ENCODE data around the gene MPPED2.

Gene MPPED2

DNA sequence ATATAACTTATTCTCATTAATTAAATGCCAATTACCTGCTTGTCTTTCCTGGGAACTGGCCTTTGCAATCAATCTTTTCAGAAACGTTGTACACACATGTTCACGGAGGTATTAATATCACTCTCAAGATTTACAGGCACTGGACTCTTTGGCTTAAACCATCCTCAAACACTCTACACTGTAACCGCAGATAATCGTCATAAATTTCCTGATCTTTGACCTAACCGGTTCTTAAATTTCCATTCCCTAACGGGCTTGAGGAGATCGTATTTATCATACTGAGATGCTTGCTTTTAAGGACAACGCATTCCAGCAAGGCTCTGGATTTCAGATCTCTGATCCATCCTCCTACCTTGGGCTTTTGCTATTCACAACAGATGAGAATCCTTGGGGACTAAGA is 190.4 kb downstream of the MPPED2 start:
- no peaks in the 10 kb centered on the region for H3K9me3 ChIP-seq (ENCODE audit: control insufficient read depth, low read length)
- no peak overlapping the region for H3K4me3 ChIP-seq (ENCODE audit: extremely low read depth, insufficient read depth, low read length, poor library complexity, severe bottlenecking)
- 91 to 94% methylated on average over 8 of the region's 8 CpGs for WGBS, 2 experiments (ENCODE audit: insufficient coverage in 2 of 2)
- no peaks in the 10 kb centered on the region for H3K36me3 ChIP-seq (ENCODE audit: control insufficient read depth, insufficient read depth, low read length)
- no peaks in the 10 kb centered on the region for H3K4me1 ChIP-seq (ENCODE audit: control insufficient read depth, insufficient read depth, low read length, poor library complexity, severe bottlenecking)
- H3K27ac ChIP-seq (ENCODE audit: low read depth, low read length, severe bottlenecking): no peak overlapping the region

DNA sequence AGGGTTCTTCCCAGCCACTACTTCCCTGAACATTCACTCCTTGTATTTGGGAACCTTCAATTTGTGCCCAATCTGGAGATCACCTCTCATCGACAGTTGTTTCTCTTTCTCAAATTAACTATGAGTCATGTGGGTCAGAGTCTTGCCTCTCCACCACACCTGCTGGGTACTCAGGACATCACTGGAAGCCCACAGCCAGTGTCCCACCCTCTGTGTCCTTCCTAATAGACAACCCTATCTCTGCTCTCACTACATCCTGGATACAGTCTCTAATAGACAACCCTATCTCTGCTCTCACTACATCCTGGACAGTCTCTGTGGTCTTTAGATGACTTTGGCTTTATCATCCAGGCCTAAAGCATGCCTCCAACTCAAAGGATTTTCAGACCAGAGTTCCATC is 193.1 kb downstream of the MPPED2 start:
- no peaks in the 10 kb centered on the region for H3K9me3 ChIP-seq (ENCODE audit: control insufficient read depth, low read length)
- 71 to 75% methylated on average over 1 of the region's 1 CpG for WGBS, 2 experiments (ENCODE audit: insufficient coverage in 2 of 2)
- H3K27ac ChIP-seq (ENCODE audit: low read depth, low read length, severe bottlenecking): no peak overlapping the region
- H3K4me1 ChIP-seq (ENCODE audit: control insufficient read depth, insufficient read depth, low read length, poor library complexity, severe bottlenecking): no peaks in the 10 kb centered on the region
- no peaks in the 10 kb centered on the region for H3K36me3 ChIP-seq (ENCODE audit: control insufficient read depth, insufficient read depth, low read length)
- H3K4me3 ChIP-seq (ENCODE audit: extremely low read depth, insufficient read depth, low read length, poor library complexity, severe bottlenecking): no peak overlapping the region

DNA sequence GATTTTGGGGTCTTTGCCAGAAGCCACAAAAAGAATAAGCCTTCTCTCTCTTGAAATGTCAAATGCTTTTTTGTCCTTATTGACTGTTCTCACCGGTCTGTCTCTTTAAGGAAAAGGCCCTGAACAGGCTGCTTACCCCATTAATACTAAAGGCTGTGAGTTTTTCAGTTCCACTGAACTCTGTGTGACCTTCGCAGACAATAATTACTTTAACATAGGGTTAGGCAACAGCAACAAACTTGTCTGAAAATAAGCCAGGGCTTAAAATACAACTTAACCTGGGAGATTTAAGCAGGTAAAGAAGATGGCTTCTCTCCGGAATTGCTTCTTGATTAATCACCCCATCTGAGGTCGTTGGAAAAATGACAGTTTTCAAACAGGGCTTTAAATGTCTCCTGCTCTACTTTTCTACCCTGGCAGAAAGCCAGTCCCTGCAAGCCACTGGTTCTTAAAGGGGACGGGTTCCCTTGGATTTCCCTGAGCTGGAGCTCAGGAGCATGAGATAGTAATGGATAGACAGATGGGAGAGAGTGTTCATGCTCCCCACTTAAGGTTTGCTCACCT is 193.8 kb downstream of the MPPED2 start:
- Histone ChIP-seq H3K27ac (ENCODE audit: low read depth, low read length, severe bottlenecking) (no peak overlapping the region), H3K36me3 (ENCODE audit: control insufficient read depth, insufficient read depth, low read length) (no peaks in the 10 kb centered on the region), H3K4me3 (ENCODE audit: extremely low read depth, insufficient read depth, low read length, poor library complexity, severe bottlenecking) (no peak overlapping the region), H3K9me3 (ENCODE audit: control insufficient read depth, low read length) (no peaks in the 10 kb centered on the region), H3K4me1 (ENCODE audit: control insufficient read depth, insufficient read depth, low read length, poor library complexity, severe bottlenecking) (no peaks in the 10 kb centered on the region)
- WGBS, 2 experiments (ENCODE audit: insufficient coverage in 2 of 2): 68 to 77% methylated on average over 4 of the region's 5 CpGs

DNA sequence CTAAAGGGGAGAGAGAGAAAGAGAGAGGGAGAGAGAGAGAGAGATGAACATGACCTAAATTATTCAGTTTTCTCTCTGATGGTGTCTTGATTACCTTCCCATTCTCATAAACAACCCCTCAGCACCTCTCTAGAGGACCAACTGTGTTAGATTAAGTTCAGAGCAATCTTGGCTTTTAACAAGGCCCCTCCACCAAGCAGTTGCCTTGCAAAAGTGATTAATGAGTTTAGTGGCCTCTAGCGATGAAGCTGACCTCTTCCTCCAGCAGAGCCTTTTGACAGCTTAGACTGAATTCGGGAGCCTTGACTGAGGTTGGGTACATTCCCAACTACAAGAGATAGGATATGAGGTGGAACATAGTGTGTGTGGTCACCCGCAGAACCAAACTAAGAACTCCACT is 197.2 kb downstream of the MPPED2 start:
- H3K4me1 ChIP-seq (ENCODE audit: control insufficient read depth, insufficient read depth, low read length, poor library complexity, severe bottlenecking): no peaks in the 10 kb centered on the region
- H3K36me3 ChIP-seq (ENCODE audit: control insufficient read depth, insufficient read depth, low read length): no peaks in the 10 kb centered on the region
- H3K27ac ChIP-seq (ENCODE audit: low read depth, low read length, severe bottlenecking): no peak overlapping the region
- H3K4me3 ChIP-seq (ENCODE audit: extremely low read depth, insufficient read depth, low read length, poor library complexity, severe bottlenecking): no peak overlapping the region
- H3K9me3 ChIP-seq (ENCODE audit: control insufficient read depth, low read length): no peaks in the 10 kb centered on the region
- 74 to 100% methylated on average over 1 to 2 of the region's 3 CpGs for WGBS, 2 experiments (ENCODE audit: insufficient coverage in 2 of 2)

DNA sequence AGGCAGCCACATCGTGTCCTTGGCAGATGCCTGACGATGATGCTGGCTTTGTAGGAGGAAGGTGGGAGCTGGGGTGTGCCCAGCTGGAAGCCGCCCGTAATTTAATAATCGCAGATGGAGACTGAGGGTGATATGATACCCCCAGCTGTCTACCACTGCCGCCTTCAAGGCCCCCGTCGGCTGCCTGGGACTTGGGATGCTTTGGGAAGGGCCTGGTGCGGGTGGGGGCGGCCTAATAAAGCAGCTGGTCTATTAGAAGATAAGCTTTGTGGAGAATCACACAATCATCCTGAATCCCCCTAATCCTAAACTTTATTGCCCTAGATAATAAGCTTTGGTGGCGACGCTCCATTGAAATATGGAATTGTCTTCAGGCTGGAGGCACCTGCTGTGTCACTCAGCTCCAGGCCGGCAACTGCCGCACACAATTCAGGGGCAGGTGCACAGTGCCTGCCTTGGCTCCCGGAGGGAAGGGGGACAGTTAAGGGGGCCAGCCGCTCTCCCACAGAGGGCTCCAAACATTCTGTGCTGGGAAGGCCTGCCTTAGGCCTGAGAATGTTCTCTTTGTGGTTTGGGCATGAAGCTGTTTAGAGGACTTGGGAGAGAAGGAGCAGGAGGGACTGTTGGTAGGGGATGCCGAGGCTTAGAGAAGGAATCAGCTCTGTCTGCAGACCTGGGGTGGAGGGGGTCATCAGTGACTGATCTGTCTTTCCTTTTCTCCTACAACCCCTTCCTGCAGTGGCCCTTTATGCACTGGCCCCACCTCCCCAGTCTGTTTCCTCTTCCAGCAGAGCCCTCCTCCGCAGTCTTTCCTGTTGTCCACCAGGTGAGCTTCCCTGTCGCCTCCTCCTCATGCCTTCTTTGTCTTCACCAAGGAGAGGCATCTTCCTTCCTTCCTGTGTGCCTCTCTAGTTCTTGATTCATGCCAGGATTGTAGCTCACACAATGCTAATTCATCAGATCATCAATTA is 198.0 kb downstream of the MPPED2 start:
- WGBS, 2 experiments (ENCODE audit: insufficient coverage in 2 of 2): 95 to 96% methylated on average over 13 of the region's 19 CpGs
- H3K4me3 ChIP-seq (ENCODE audit: extremely low read depth, insufficient read depth, low read length, poor library complexity, severe bottlenecking): no peak overlapping the region

DNA sequence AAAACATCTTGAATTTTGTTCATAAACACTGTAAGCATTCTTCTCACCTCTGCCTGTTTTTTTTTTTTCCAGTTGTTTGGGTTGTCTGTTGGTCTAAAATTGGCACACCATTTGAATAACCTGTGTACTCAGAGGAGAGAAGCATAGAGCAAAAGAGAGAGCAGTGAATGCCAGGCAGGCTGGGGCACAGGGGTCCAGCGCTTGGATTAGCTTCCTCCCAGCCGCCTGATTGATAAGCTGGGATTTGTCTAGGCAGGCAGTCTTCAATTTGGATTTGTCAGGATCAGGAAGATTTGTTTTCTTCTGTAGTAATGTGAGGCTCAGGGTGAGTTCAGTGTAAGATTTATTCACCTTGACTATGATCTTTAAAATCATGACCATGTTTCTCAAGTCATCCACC is 204.3 kb downstream of the MPPED2 start:
- no peak overlapping the region for H3K4me3 ChIP-seq (ENCODE audit: extremely low read depth, insufficient read depth, low read length, poor library complexity, severe bottlenecking)
- H3K4me1 ChIP-seq (ENCODE audit: control insufficient read depth, insufficient read depth, low read length, poor library complexity, severe bottlenecking): no peaks in the 10 kb centered on the region
- WGBS, 2 experiments (ENCODE audit: insufficient coverage in 2 of 2): no CpG with 5 or more reads among the region's 2 CpGs
- no peaks in the 10 kb centered on the region for H3K9me3 ChIP-seq (ENCODE audit: control insufficient read depth, low read length)
- H3K27ac ChIP-seq (ENCODE audit: low read depth, low read length, severe bottlenecking): no peak overlapping the region
- H3K36me3 ChIP-seq (ENCODE audit: control insufficient read depth, insufficient read depth, low read length): no peaks in the 10 kb centered on the region

More for the DNA sequence above, 198.0 kb downstream of the MPPED2 start:
- no peaks in the 10 kb centered on the region for H3K9me3 ChIP-seq (ENCODE audit: control insufficient read depth, low read length)
- no peaks in the 10 kb centered on the region for H3K36me3 ChIP-seq (ENCODE audit: control insufficient read depth, insufficient read depth, low read length)
- no peak overlapping the region for H3K27ac ChIP-seq (ENCODE audit: low read depth, low read length, severe bottlenecking)
- H3K4me1 ChIP-seq (ENCODE audit: control insufficient read depth, insufficient read depth, low read length, poor library complexity, severe bottlenecking): no peaks in the 10 kb centered on the region

DNA sequence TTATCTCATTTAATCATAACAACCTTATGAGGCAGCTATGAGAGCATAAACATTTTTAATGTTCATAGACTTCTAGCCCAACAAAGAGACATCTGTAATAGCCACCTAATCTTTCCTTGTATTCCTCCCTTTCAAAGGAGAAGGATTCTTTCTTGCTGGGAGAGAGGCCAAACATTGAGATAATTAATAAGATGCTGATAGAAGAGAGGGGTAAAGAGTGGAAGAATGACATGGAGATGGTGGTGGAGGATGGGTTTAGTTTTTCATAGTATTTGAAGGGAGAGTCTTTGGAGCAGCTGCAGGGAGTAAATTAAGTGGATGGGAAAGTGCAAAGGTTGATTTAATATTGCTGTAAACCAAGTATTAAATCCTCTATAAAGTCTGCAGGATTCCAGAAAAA is 205.3 kb downstream of the MPPED2 start:
- Histone ChIP-seq H3K27ac (ENCODE audit: low read depth, low read length, severe bottlenecking) (no peak overlapping the region), H3K4me3 (ENCODE audit: extremely low read depth, insufficient read depth, low read length, poor library complexity, severe bottlenecking) (no peak overlapping the region), H3K9me3 (ENCODE audit: control insufficient read depth, low read length) (no peaks in the 10 kb centered on the region), H3K4me1 (ENCODE audit: control insufficient read depth, insufficient read depth, low read length, poor library complexity, severe bottlenecking) (no peaks in the 10 kb centered on the region), H3K36me3 (ENCODE audit: control insufficient read depth, insufficient read depth, low read length) (no peaks in the 10 kb centered on the region)

DNA sequence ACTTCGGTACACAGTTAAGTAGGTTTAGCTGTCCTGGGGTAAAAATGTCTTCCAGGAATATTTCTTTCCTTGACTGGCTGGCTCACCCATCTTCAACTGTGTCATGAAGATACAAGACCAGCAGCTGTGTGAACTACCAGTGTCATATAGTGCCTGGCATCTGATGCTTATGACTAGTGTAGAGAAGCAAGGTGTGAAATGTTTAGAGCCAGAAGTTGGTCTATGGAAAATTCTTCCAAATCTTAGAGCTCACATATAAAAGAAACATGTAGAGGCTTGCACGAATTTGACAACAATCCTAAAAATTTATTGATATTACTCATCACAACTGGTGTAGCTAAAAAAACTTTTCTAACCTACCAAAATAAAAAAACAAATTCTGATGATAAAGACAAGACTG is 208.8 kb downstream of the MPPED2 start:
- 92 to 100% methylated on average over 1 to 2 of the region's 2 CpGs for whole genome bisulfite sequencing, 2 experiments (ENCODE audit: insufficient coverage in 2 of 2)
- Histone ChIP-seq H3K36me3 (ENCODE audit: control insufficient read depth, insufficient read depth, low read length) (no peaks in the 10 kb centered on the region), H3K27ac (ENCODE audit: low read depth, low read length, severe bottlenecking) (no peak overlapping the region), H3K4me1 (ENCODE audit: control insufficient read depth, insufficient read depth, low read length, poor library complexity, severe bottlenecking) (no peaks in the 10 kb centered on the region), H3K4me3 (ENCODE audit: extremely low read depth, insufficient read depth, low read length, poor library complexity, severe bottlenecking) (no peak overlapping the region), H3K9me3 (ENCODE audit: control insufficient read depth, low read length) (no peaks in the 10 kb centered on the region)

DNA sequence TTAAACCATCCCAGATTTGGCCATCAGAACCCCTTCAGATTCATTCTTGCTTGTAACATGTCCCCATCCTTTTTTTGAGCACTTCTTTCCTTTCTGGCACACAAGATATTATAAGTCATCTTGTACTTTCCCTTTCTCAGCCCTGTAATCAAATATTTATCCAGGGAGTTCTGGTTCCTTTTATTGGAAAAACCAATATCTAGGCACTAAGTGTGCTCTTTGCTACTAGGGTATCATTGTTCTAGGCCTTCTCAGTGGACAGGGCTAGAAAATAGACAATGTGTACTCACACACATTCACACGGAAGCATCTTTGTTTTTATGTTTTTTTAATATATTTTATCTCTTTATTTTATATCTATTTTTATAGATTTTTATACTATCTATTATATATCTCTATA is 216.0 kb downstream of the MPPED2 start:
- Histone ChIP-seq H3K9me3 (ENCODE audit: control insufficient read depth, low read length) (no peaks in the 10 kb centered on the region), H3K36me3 (ENCODE audit: control insufficient read depth, insufficient read depth, low read length) (no peaks in the 10 kb centered on the region), H3K27ac (ENCODE audit: low read depth, low read length, severe bottlenecking) (no peak overlapping the region), H3K4me1 (ENCODE audit: control insufficient read depth, insufficient read depth, low read length, poor library complexity, severe bottlenecking) (no peaks in the 10 kb centered on the region), H3K4me3 (ENCODE audit: extremely low read depth, insufficient read depth, low read length, poor library complexity, severe bottlenecking) (no peak overlapping the region)
- no CpG with 5 or more reads among the region's 1 CpG for whole genome bisulfite sequencing, 2 experiments (ENCODE audit: insufficient coverage in 2 of 2)

DNA sequence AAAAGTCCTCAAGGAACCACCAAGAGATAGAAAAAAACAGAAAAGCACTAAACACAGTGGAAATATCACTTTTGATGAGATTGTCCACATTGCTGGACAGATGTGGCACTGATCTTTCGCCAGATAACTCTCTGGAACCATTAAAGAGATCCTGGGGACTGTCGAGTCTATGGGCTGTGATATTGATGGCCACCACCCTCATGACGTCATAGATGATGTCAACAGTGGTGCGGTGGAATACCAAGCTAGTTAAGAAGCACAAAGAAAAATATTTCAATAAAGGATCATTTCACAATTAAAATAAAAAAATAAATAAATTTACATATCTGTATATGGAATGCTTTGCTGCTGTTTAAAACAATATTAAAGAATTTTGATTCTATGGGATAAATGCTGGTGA is 217.8 kb downstream of the MPPED2 start:
- H3K9me3 ChIP-seq (ENCODE audit: control insufficient read depth, low read length): no peaks in the 10 kb centered on the region
- no peak overlapping the region for H3K4me3 ChIP-seq (ENCODE audit: extremely low read depth, insufficient read depth, low read length, poor library complexity, severe bottlenecking)
- no peaks in the 10 kb centered on the region for H3K4me1 ChIP-seq (ENCODE audit: control insufficient read depth, insufficient read depth, low read length, poor library complexity, severe bottlenecking)
- WGBS, 2 experiments (ENCODE audit: insufficient coverage in 2 of 2): 100% methylated on average over 1 to 2 of the region's 4 CpGs
- H3K36me3 ChIP-seq (ENCODE audit: control insufficient read depth, insufficient read depth, low read length): no peaks in the 10 kb centered on the region
- no peak overlapping the region for H3K27ac ChIP-seq (ENCODE audit: low read depth, low read length, severe bottlenecking)
